ENCODE measurements around the gene ZNF282.

ZNF282 gene

DNA sequence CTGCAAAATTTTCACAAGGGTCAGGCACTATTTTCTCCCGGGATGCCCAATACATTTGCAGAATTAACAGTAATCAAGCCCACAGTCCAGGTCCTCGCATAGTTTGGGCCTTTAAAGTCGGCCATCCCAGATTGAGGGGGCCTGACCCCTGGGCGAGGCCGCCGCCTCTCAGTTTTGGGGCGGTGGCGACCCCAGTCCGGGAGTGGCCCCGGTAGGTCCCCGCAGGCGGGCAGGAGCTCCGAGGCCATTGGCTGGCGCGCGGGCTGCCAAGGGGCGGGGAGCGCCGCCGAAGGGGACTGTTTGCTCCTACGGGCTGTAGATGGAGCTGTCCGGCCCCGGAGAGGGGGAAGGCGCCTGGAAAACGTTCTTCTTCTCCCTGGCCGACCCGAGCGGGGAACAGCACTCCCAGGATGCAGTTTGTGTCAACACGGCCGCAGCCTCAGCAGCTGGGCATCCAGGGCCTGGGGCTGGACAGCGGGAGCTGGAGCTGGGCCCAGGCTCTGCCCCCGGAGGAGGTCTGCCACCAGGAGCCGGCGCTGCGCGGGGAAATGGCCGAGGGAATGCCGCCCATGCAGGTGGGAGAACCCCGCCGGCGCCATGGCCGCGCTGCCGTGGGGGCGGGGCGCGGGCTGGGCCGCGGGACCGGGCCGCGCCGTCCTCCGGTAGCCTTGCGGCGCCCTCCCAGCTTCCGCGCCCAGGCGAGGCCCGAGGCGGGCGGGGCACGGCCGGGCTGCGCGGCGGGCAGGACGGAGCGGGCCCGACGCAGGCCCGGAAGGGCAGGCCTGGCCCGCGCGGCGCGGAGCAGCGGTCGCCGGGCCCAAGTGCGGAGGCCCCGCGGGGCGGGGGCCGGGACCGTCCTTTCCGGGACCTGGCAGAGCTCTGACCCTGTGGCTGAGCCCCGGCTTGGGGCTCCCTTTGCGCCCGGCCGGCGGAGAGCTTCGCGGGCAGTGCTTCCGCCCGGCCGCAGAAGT lies at the start of gene ZNF282:
Gene ZNF282 (plus strand): TSS at position 367 of the 971 bp plus-strand sequence. CDS start 44 bp downstream, at position 411.
- H3K27me3 Mint-ChIP-seq: no peaks in the 10 kb centered on the region
- ATAC-seq (replicated peaks; ENCODE audit: extremely low read depth, poor library complexity, severe bottlenecking) (peak; percentile 80), DNase-seq (ENCODE audit: low spot score in 2 of 2) (peak; percentile 46 to 49)
- H3K9me3 Mint-ChIP-seq: no peaks in the 10 kb centered on the region
- H3K4me1 Mint-ChIP-seq: peaks cover 38% of the 10 kb centered on the region
- H3K27ac Mint-ChIP-seq (ENCODE audit: low read depth): peak within 1 kb of the TSS; percentile 74
- peak within 1 kb of the TSS; percentile 84 for H3K4me3 Mint-ChIP-seq
- peaks cover 14% of the 10 kb centered on the region for H3K36me3 Mint-ChIP-seq (ENCODE audit: insufficient read depth)

- peak; percentile 67 to 74 for DNase-seq (ENCODE audit: low spot score in 2 of 2)
- Mint-ChIP-seq H3K4me3 (peak within 1 kb of the TSS; percentile 88), H3K9me3 (no peaks in the 10 kb centered on the region), H3K27me3 (no peaks in the 10 kb centered on the region), H3K27ac (ENCODE audit: low read depth) (peak within 1 kb of the TSS; percentile 88), H3K36me3 (ENCODE audit: insufficient read depth) (peaks cover 10% of the 10 kb centered on the region), H3K4me1 (peaks cover 26% of the 10 kb centered on the region)
- ATAC-seq (replicated peaks; ENCODE audit: extremely low read depth, poor library complexity, severe bottlenecking): peak; percentile 78
Observed at GRCh38 chr7:149147072-149147751, 48.1 kb upstream of the ZNF282 start, which contains the start of gene ZNF398. TSS of gene ZNF398 (plus strand) at chr7:149147453. CDS start at chr7:149147743, 290 bp downstream.

DNA sequence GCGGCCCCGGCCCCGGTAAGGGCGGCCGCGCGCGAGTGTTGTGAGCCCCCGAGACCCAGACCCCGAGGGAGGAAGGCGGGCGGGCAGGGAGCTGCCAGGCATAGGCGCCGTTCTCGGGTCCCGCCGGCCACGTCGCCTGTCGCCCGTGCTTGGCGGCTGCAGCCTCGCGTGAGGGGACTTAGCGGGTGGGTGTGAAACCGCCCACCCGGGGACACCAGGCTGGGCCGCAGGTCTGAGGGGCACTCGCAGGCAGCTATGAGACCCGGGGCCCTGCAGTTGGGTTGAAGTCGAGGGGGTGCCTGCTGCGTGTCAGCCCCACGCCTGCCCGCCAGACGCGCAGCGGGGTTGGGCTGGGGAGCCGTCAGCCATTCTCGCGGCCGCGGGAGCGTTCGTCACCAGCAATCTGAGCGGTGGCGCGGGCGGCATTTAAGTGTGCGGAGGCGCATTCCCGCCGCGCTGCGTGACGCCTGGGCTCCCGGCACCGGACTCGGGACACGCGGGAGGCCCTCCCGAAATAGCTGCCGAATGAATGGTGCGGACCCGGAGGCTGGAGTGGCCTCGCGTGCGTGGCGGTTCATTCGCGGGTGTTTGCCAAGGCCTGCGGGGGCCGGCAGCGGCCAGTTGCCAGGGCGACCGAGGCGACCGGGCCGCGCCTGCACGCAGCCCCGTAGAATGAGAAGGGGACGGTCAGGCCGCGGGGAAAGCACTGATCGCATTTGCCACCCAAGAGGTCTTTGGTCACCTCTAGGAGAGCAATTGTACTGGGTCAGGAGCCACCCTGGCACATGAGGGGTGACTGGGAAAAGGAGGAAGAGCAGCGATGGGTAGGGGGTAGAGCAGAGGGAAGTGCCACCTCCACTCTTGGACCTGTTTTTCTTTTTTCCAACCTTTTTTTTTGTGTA lies 47.3 kb upstream of the ZNF282 start:
- DNase-seq (ENCODE audit: low spot score in 2 of 2) (peak; percentile 51 to 58), ATAC-seq (replicated peaks; ENCODE audit: extremely low read depth, poor library complexity, severe bottlenecking) (peak; percentile 57)
- H3K27ac Mint-ChIP-seq (ENCODE audit: low read depth): peak overlapping the region; percentile 19
- H3K4me3 Mint-ChIP-seq: peak overlapping the region; percentile 88
- no peaks in the 10 kb centered on the region for H3K9me3 Mint-ChIP-seq
- H3K27me3 Mint-ChIP-seq: no peaks in the 10 kb centered on the region
- peaks cover 26% of the 10 kb centered on the region for H3K4me1 Mint-ChIP-seq
- peaks cover 12% of the 10 kb centered on the region for H3K36me3 Mint-ChIP-seq (ENCODE audit: insufficient read depth)

GRCh38 chr7:149150981-149151380 lies 44.4 kb upstream of the ZNF282 start:
- ATAC-seq (replicated peaks; ENCODE audit: extremely low read depth, poor library complexity, severe bottlenecking): no peak
- H3K4me1 Mint-ChIP-seq: peaks cover 38% of the 10 kb centered on the region
- H3K4me3 Mint-ChIP-seq: no peak overlapping the region
- H3K9me3 Mint-ChIP-seq: no peaks in the 10 kb centered on the region
- no peaks in the 10 kb centered on the region for H3K27me3 Mint-ChIP-seq
- no peak overlapping the region for H3K27ac Mint-ChIP-seq (ENCODE audit: low read depth)
- peaks cover 32% of the 10 kb centered on the region for H3K36me3 Mint-ChIP-seq (ENCODE audit: insufficient read depth)
- no peak for DNase-seq (ENCODE audit: low spot score in 2 of 2)

- Mint-ChIP-seq H3K27me3 (no peaks in the 10 kb centered on the region), H3K9me3 (no peaks in the 10 kb centered on the region)
- ATAC-seq (replicated peaks; ENCODE audit: extremely low read depth, poor library complexity, severe bottlenecking): no peak
Observed at GRCh38 chr7:149153346-149153745, 42.0 kb upstream of the ZNF282 start.

GRCh38 chr7:149154056-149154455 lies 41.3 kb upstream of the ZNF282 start:
- Mint-ChIP-seq H3K27ac (ENCODE audit: low read depth) (no peak overlapping the region), H3K4me3 (no peak overlapping the region), H3K9me3 (no peaks in the 10 kb centered on the region), H3K4me1 (peaks cover 42% of the 10 kb centered on the region), H3K36me3 (ENCODE audit: insufficient read depth) (peaks cover 42% of the 10 kb centered on the region), H3K27me3 (no peaks in the 10 kb centered on the region)
- ATAC-seq (replicated peaks; ENCODE audit: extremely low read depth, poor library complexity, severe bottlenecking): no peak
- DNase-seq (ENCODE audit: low spot score in 2 of 2): no peak

More at GRCh38 chr7:149153346-149153745, 42.0 kb upstream of the ZNF282 start:
- H3K36me3 Mint-ChIP-seq (ENCODE audit: insufficient read depth): peaks cover 42% of the 10 kb centered on the region
- no peak for DNase-seq (ENCODE audit: low spot score in 2 of 2)
- H3K4me1 Mint-ChIP-seq: peaks cover 41% of the 10 kb centered on the region
- H3K4me3 Mint-ChIP-seq: no peak overlapping the region
- H3K27ac Mint-ChIP-seq (ENCODE audit: low read depth): no peak overlapping the region

DNA sequence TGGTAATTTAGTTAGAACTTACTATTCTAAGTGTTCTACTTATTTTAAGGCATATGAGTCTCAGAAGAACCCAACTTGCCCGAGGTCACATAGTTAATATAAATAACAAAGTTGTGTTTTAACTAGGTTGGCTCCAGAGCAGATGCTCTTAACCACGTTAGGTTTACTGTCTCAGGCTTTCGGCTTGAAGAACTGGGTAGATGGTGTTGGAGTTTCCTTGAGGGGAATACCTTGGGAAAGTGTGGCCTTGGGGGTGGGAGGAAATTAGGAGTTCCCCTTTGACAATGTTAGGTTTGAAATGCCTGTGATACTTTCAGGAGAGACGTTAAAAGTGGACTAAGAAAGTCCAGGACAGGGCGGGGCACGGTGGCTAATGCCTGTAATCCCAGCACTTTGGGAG lies 38.4 kb upstream of the ZNF282 start:
- H3K4me3 Mint-ChIP-seq: no peak overlapping the region

DNA sequence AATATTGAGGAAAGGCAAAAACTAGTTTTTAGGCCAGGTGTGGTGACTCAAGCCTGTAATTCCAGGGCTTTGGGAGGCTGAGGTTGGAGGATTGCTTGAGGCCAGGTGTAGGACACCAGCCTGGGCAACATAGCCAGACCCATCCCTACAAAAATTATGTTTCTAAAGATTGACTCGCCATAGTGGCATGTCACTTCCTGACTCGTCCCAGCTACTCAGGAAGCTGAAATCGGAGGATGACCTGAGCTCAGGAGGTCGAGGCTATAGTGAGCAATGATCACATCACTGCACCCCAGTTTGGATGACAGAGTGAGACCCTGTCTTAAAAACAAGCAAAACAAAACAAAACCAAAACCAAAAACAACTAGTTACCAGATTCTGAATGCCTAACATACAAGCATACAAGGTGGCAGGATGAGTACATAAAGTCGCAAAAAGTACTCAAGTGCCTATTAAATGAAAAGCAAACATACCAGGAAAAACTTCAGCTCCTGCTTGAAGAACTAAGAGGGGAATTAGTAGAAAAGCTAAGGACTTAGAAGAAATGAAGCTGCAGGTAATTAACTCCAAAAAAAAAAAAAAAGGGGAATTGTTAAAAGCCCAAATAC lies 34.0 kb upstream of the ZNF282 start:
- no peak overlapping the region for H3K4me3 Mint-ChIP-seq
- peaks cover 11% of the 10 kb centered on the region for H3K4me1 Mint-ChIP-seq
- ATAC-seq (replicated peaks; ENCODE audit: extremely low read depth, poor library complexity, severe bottlenecking): no peak
- no peaks in the 10 kb centered on the region for H3K27me3 Mint-ChIP-seq
- H3K27ac Mint-ChIP-seq (ENCODE audit: low read depth): peak overlapping the region; percentile 64
- DNase-seq (ENCODE audit: low spot score in 2 of 2): no peak
- no peaks in the 10 kb centered on the region for H3K9me3 Mint-ChIP-seq
- peaks cover 49% of the 10 kb centered on the region for H3K36me3 Mint-ChIP-seq (ENCODE audit: insufficient read depth)

More for the DNA sequence above, 38.4 kb upstream of the ZNF282 start:
- Mint-ChIP-seq H3K9me3 (no peaks in the 10 kb centered on the region), H3K27ac (ENCODE audit: low read depth) (no peak overlapping the region), H3K4me1 (peaks cover 29% of the 10 kb centered on the region), H3K36me3 (ENCODE audit: insufficient read depth) (peaks cover 46% of the 10 kb centered on the region), H3K27me3 (no peaks in the 10 kb centered on the region)
- ATAC-seq (replicated peaks; ENCODE audit: extremely low read depth, poor library complexity, severe bottlenecking) (no peak), DNase-seq (ENCODE audit: low spot score in 2 of 2) (no peak)

DNA sequence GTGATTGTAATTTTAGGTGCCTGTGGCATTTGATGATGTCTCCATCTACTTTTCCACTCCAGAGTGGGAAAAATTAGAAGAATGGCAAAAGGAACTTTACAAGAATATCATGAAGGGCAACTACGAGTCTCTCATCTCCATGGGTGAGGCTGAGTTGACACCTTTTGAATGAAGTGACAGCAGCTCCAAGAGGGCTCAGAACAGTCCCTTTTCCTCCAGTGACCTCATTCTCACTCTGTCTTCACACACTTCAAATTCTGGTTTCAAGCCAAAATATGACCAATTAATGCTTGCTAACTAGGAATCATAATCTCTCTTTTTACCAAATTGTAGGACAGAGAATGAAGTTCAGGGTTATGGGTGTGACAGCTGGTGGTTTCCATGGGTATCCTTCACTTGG lies 29.2 kb upstream of the ZNF282 start:
- Mint-ChIP-seq H3K27ac (ENCODE audit: low read depth) (peak overlapping the region; percentile 42), H3K27me3 (no peaks in the 10 kb centered on the region), H3K9me3 (no peaks in the 10 kb centered on the region), H3K36me3 (ENCODE audit: insufficient read depth) (peaks cover 65% of the 10 kb centered on the region), H3K4me3 (no peak overlapping the region), H3K4me1 (no peaks in the 10 kb centered on the region)
- DNase-seq (ENCODE audit: low spot score in 2 of 2): no peak
- ATAC-seq (replicated peaks; ENCODE audit: extremely low read depth, poor library complexity, severe bottlenecking): no peak

DNA sequence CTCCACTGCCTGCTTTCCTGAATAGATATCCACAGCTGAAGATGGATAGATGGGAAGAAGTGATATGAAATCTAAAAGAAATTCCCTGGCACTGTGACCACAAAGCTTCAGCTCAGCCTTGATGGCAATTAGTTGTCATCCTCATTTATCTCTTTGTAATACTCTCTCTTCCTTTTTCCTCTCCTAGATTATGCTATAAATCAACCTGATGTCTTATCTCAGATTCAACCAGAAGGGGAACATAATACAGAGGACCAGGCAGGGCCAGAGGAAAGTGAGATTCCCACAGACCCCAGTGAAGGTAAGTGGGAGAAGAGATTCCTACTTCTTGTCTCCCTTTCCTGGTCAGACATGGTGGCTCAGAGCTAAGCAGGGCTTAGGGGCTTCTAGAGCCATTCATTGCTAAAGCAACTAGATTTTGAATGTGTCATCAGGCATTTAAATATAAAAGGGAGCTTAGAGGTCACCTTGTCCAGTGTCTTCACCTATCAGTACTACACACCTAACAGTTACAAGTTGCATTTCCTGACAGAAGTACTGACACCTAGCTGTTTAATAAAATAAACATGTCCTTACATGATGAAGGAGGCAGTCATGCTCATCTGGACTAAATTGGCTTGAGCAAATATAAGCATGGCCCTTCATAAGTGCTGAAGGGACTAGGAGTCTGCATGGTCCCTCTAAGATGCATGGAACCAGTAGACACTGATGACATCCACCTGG lies 28.6 kb upstream of the ZNF282 start:
- ATAC-seq (replicated peaks; ENCODE audit: extremely low read depth, poor library complexity, severe bottlenecking) (no peak), DNase-seq (ENCODE audit: low spot score in 2 of 2) (no peak)
- H3K36me3 Mint-ChIP-seq (ENCODE audit: insufficient read depth): peaks cover 63% of the 10 kb centered on the region
- no peak overlapping the region for H3K4me3 Mint-ChIP-seq
- no peaks in the 10 kb centered on the region for H3K4me1 Mint-ChIP-seq
- H3K9me3 Mint-ChIP-seq: no peaks in the 10 kb centered on the region
- no peaks in the 10 kb centered on the region for H3K27me3 Mint-ChIP-seq
- H3K27ac Mint-ChIP-seq (ENCODE audit: low read depth): peak overlapping the region; percentile 42

- peaks cover 53% of the 10 kb centered on the region for H3K36me3 Mint-ChIP-seq (ENCODE audit: insufficient read depth)
- no peak overlapping the region for H3K4me3 Mint-ChIP-seq
- DNase-seq (ENCODE audit: low spot score in 2 of 2) (no peak), ATAC-seq (replicated peaks; ENCODE audit: extremely low read depth, poor library complexity, severe bottlenecking) (no peak)
- H3K27me3 Mint-ChIP-seq: no peaks in the 10 kb centered on the region
- H3K4me1 Mint-ChIP-seq: no peaks in the 10 kb centered on the region
- no peak overlapping the region for H3K27ac Mint-ChIP-seq (ENCODE audit: low read depth)
- no peaks in the 10 kb centered on the region for H3K9me3 Mint-ChIP-seq
Observed at GRCh38 chr7:149171892-149172533, 23.3 kb upstream of the ZNF282 start.
